PC-3 (cell line): ENCODE results near the gene SUSD2. TPM values are rescaled to one million over a fixed set of nuclear protein-coding genes. Genes with fewer than 3 reads are reported as not detected.

Experiments used
- ATAC-seq: fragments of 200-7000 bp; cut with Tn5 transposase; 2 replicates; pipeline ENCODE4 v1.9.1; 2020; ENCODE audit warnings: mild to moderate bottlenecking, moderate library complexity
- BruUV-seq: library from RNA; stranded (reverse); fragments of 400-500 nt; replicated peaks from 2 replicates; lab custom pipeline; 2021; lab: Mats Ljungman, UMichigan
- CTCF ChIA-PET: fragments of 300-600 bp; sonication (Branson Sonifier 250); formaldehyde crosslinking; loops from one replicate; lab custom pipeline; 2022; ENCODE audit warnings: antibody characterized with exemption; lab: Charles Lee
- POLR2A ChIA-PET: fragments of 300-600 bp; sonication (Branson Sonifier 250); formaldehyde crosslinking; loops from one replicate; lab custom pipeline; 2022; ENCODE audit warnings: antibody characterized with exemption; ENCODE audit not compliant: unreplicated experiment; lab: Charles Lee
- DNase-seq: peaks from one replicate; pipeline ENCODE4 v3.0.0-alpha.2; 2015
- H2AFZ ChIP-seq: fragments of 300-600 bp; sonication (generic); 2 replicates; pipeline ENCODE4 v1.6.0; 2016; ENCODE audit warnings: antibody characterized with exemption, low read length
- H3F3A ChIP-seq: fragments of 300-600 bp; sonication (generic); one replicate; pipeline ENCODE4 v1.6.0; 2017; ENCODE audit warnings: antibody characterized with exemption, low read length, control low read depth, mild to moderate bottlenecking; ENCODE audit not compliant: unreplicated experiment
- H3K27ac ChIP-seq: fragments of 300-600 bp; sonication (generic); 2 replicates; pipeline ENCODE4 v1.5.1; 2016; ENCODE audit warnings: mild to moderate bottlenecking, low read length
- H3K27me3 ChIP-seq: fragments of 300-600 bp; sonication (generic); 2 replicates; pipeline ENCODE4 v1.6.1; 2016; ENCODE audit warnings: low read length, mixed read lengths
- H3K36me3 ChIP-seq: fragments of 300-600 bp; sonication (generic); 2 replicates; pipeline ENCODE4 v1.6.1; 2016; ENCODE audit warnings: low read depth, mixed run types, low read length, mixed read lengths
- H3K4me1 ChIP-seq: fragments of 300-600 bp; sonication (generic); 2 replicates; pipeline ENCODE4 v1.5.1; 2016; ENCODE audit warnings: low read length; ENCODE audit not compliant: insufficient read depth
- H3K4me2 ChIP-seq: fragments of 300-600 bp; sonication (generic); 2 replicates; pipeline ENCODE4 v1.6.0; 2016; ENCODE audit warnings: low read length
- H3K4me3 ChIP-seq: fragments of 300-600 bp; sonication (generic); 2 replicates; pipeline ENCODE4 v1.5.1; 2016; ENCODE audit warnings: mild to moderate bottlenecking, low read length, mixed read lengths
- H3K79me2 ChIP-seq: fragments of 300-600 bp; sonication (generic); 2 replicates; pipeline ENCODE4 v1.6.1; 2017; ENCODE audit warnings: low read length, mixed read lengths
- H3K9ac ChIP-seq: fragments of 300-600 bp; sonication (generic); 2 replicates; pipeline ENCODE4 v1.6.0; 2016; ENCODE audit warnings: mild to moderate bottlenecking, low read length
- H3K9me2 ChIP-seq: fragments of 300-600 bp; sonication (generic); replicated peaks from 2 replicates; pipeline ENCODE4 v1.6.1; 2016; ENCODE audit warnings: mixed run types, low read length, mixed read lengths
- H3K9me3 ChIP-seq: fragments of 300-600 bp; sonication (generic); 2 replicates; pipeline ENCODE4 v1.6.1; 2016; ENCODE audit warnings: low read length, mixed read lengths
- H4K20me1 ChIP-seq: fragments of 300-600 bp; sonication (generic); 2 replicates; pipeline ENCODE4 v1.6.1; 2016; ENCODE audit warnings: low read length, mixed read lengths
- EZH2 ChIP-seq: fragments of 300-600 bp; sonication (generic); IDR thresholded peaks from one replicate; pipeline ENCODE4 v1.6.1; 2017; ENCODE audit warnings: antibody characterized with exemption, mild to moderate bottlenecking, low read length; ENCODE audit not compliant: unreplicated experiment
- EZH2phosphoT487 ChIP-seq: fragments of 300-600 bp; sonication (generic); IDR thresholded peaks from 2 replicates; pipeline ENCODE4 v1.6.1; 2018; ENCODE audit warnings: mild to moderate bottlenecking, antibody characterized with exemption, low read length, borderline replicate concordance
- intact Hi-C: fragments of 100-400 bp; cut with micrococcal nuclease; formaldehyde crosslinking; loops from 2 replicates; pipeline ENCODE4 v1.9.0; 2023
- total RNA-seq: library from RNA; depleted of rRNA; stranded (reverse); fragments of >200 nt; gene quantifications from 2 replicates; pipeline ENCODE4 v1.2.3, GENCODE V29; 2014
- TF ChIP-seq, protein P1 (sequence below): fragments of 300-600 bp; sonication (generic); conservative IDR thresholded peaks from 2 replicates; pipeline ENCODE4 v1.5.1; 2017; ENCODE audit warnings: antibody characterized with exemption, low read depth, mild to moderate bottlenecking, low read length

The SUSD2 gene
- total RNA-seq, 1 experiment from 2014 or later: 1.3 TPM

GRCh38 chr22:24198682-24199052, 17.4 kb downstream of the SUSD2 start:
- ChIA-PET CTCF (no interaction called here), POLR2A (no interaction called here)
- Histone ChIP-seq H3F3A (no peaks in the 10 kb centered on the region), H4K20me1 (no peaks in the 10 kb centered on the region), H3K27ac (no peak overlapping the region), H3K4me1 (peaks cover 39% of the 10 kb centered on the region), H3K36me3 (no peaks in the 10 kb centered on the region), H3K4me3 (no peak overlapping the region), H3K9me2 (no peaks in the 10 kb centered on the region), H3K9ac (no peak overlapping the region), H2AFZ (no peak overlapping the region), H3K27me3 (no peaks in the 10 kb centered on the region), H3K9me3 (no peaks in the 10 kb centered on the region), H3K4me2 (no peak overlapping the region), H3K79me2 (no peaks in the 10 kb centered on the region)
- no peak for ATAC-seq
- BruUV-seq: no TSS peak
- intact Hi-C loops: no loop called here
- no peak for DNase-seq
- TF ChIP-seq, protein P1, sequence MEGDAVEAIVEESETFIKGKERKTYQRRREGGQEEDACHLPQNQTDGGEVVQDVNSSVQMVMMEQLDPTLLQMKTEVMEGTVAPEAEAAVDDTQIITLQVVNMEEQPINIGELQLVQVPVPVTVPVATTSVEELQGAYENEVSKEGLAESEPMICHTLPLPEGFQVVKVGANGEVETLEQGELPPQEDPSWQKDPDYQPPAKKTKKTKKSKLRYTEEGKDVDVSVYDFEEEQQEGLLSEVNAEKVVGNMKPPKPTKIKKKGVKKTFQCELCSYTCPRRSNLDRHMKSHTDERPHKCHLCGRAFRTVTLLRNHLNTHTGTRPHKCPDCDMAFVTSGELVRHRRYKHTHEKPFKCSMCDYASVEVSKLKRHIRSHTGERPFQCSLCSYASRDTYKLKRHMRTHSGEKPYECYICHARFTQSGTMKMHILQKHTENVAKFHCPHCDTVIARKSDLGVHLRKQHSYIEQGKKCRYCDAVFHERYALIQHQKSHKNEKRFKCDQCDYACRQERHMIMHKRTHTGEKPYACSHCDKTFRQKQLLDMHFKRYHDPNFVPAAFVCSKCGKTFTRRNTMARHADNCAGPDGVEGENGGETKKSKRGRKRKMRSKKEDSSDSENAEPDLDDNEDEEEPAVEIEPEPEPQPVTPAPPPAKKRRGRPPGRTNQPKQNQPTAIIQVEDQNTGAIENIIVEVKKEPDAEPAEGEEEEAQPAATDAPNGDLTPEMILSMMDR: no peak
- TF ChIP-seq EZH2phosphoT487 (no peak), EZH2 (no peak)

DNA sequence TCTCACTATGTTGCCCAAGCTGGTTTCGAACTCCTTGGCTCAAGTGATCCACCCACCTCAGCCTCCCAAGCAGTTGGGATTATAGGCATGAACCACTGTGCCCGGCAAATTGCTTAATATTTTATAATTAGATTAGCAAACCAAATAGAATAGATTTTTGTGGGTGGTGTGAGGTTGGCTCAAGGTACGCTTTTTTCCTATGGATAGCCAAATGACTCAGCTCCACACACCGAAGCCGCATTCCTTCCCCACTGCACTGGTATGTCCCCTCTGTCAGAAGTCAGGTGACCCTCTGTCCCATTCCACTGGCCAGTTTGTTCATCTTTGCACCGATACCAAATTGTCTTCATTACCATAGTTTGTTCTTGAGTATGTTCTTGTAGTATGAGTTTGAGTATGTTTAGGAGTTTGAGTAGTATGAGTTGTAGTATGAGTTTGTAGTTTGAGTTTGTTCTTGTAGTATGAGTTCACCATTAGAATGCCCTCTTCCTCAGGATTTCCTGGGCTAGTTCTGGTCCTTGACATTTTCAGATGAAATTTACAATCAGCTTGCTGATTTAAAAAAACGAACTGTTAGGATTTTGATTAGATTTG, 19.4 kb downstream of the SUSD2 start:
- H3K4me3 ChIP-seq: no peak overlapping the region
- peaks cover 56% of the 10 kb centered on the region for H3K4me1 ChIP-seq
- H3K9me2 ChIP-seq: no peaks in the 10 kb centered on the region
- peak; percentile 65 for DNase-seq
- H3K27ac ChIP-seq: peak overlapping the region; percentile 46
- ChIA-PET POLR2A (no interaction called here), CTCF (interaction anchor here (0.5 kb wide), 1 partner anchor 11 kb away, joined by 4 read pairs; no protein-coding TSS in a partner anchor)
- intact Hi-C loops: no loop called here
- BruUV-seq: no TSS peak
- TF ChIP-seq EZH2phosphoT487: no peak
- TF ChIP-seq EZH2: no peak
- TF ChIP-seq, protein P1: no peak
- H2AFZ ChIP-seq: peak overlapping the region; percentile 62
- no peaks in the 10 kb centered on the region for H3K36me3 ChIP-seq
- no peaks in the 10 kb centered on the region for H3F3A ChIP-seq
- no peaks in the 10 kb centered on the region for H3K79me2 ChIP-seq
- no peak for ATAC-seq
- H3K27me3 ChIP-seq: no peaks in the 10 kb centered on the region
- no peaks in the 10 kb centered on the region for H4K20me1 ChIP-seq
- H3K9ac ChIP-seq: no peak overlapping the region
- peak overlapping the region; percentile 31; the same call in 1 of the 2 replicates for H3K4me2 ChIP-seq
- no peaks in the 10 kb centered on the region for H3K9me3 ChIP-seq
